Activated CD8-positive, alpha-beta memory T cell treated with anti-CD3 and anti-CD28 coated beads for 4 hours (primary cell): ENCODE measurements around the gene ST6GAL1.
"Not testable (repeated sequence)": the region's sequence is repeated elsewhere in the genome, so short reads cannot be mapped to it uniquely, and the experiment has no call there.

Experiments used
- DNase-seq, 2 donors: peaks; one replicate each; pipeline ENCODE4 v3.0.0-alpha.2; 2020; ENCODE audit warnings: low read depth in 2 of 2

ST6GAL1 gene

DNA sequence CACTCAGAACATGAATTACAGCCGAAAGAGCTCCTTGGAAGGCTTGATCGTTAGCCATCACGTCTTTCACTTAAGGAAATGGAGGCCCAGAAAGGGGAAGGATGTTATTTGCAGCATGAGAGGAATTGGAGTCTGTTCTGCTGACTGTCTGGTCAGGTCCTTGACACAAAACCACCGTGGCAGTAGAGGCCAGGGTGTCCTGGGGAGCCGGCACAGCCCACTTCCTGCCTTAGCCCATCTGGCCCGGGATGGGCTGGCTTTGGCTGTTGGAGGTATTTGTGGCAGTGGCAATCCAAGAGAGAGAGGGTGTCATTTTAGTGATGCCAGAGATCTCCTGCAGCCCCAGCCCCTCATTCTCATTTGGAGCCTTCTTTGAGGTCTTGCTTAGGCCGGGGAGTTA, 37.4 kb downstream of the ST6GAL1 start:
- no peak for DNase-seq

DNA sequence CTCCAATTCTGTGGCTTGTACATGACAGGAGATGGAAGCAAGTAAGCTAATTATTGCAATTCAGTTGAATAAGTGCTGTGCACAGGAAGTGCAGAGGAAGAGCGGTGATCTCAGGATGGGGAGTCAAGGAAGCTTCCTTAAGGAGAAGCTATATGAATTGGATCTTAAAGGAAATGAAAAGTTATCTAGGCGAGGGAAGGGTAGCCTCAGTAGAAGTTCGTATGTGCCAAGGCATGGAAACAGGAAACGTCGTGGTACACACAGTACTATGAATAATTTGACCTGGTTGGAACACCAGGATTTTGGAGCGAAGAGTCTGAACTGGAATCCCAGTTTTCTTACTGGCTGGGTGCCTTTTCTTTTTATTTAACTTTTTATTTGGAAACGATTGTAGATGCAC, 39.3 kb downstream of the ST6GAL1 start:
- no peak for DNase-seq

DNA sequence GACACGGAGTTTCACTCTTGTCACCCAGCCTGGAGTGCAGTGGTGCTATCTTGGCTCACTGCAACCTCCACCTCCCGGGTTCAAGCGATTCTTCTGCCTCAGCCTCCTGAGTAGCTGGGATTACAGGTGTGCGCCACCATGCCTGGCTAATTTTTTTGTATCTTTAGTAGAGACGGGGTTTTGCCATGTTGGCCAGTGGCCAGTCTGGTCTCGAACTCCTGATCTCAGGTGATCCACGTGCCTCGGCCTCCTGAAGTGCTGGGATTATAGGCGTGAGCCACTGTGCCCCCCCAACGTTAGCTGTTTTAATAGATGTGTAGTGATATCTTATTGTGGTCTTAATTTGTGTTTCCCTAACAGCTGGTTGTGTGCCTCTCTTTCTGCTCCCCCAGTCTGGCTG, 40.8 kb downstream of the ST6GAL1 start:
- not testable (repeated sequence) for DNase-seq

DNA sequence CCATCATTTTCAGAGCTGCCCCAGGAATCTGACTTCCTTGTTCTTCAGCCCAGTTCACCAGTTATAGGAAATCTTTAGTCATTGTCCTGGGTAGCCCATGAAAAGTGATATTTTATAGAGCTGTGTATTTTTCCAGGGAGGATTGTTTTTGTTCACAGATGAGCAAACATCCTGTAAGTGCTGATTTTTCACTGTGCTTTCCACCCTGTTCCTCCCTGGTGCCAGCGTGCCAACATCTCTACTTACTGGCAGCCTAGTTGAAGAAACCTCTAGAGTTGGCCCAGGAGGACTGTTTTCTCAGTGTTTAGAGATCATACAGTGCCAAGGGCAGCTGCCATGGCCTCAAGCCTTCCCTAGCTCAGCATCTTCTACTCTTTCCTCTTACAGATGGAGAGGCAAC, 41.3 kb downstream of the ST6GAL1 start:
- DNase-seq: no peak

DNA sequence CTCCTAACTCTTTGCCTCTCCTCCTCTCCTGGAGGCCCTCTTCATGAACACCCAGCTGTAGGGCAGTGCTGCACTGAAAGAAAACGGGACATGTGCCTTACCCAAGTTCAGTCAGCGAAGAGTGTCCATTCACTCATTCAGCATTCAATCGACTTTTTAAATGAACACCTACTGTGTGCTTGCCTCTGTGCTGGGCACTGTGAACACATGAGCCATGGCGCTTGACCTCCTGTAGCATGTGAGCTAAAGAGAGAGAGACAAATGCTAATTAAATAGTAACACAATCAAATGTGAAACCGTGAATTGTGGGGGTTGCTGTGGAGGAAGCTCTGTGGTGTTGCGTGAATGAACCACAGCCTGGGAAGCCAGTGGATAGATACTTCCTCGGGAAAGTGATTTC, 43.4 kb downstream of the ST6GAL1 start:
- no peak for DNase-seq

DNA sequence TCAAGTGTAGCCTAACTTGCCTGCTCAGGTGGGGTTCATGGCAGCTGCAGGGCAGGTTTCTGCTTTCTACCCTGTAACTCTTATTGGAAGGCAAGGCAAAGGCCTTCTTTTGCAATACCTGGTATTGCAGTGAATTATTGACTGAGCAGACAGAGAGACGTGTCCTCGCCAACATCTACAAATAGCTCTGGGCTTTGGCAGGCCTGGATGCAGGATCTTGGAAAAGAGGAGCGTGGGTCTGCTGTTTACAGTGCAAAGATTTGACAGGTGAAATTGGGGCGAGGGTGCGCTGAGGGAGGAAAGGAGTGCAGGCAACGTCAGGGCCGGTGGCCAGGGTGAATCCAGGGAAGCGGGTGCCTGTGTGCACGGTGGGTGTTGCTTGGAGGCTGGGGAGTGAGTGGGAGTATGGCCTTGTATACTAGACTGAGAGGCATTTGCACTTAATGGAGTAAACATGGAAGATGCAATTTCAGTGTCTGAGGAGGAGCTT, 44.5 kb downstream of the ST6GAL1 start:
- no peak for DNase-seq

DNA sequence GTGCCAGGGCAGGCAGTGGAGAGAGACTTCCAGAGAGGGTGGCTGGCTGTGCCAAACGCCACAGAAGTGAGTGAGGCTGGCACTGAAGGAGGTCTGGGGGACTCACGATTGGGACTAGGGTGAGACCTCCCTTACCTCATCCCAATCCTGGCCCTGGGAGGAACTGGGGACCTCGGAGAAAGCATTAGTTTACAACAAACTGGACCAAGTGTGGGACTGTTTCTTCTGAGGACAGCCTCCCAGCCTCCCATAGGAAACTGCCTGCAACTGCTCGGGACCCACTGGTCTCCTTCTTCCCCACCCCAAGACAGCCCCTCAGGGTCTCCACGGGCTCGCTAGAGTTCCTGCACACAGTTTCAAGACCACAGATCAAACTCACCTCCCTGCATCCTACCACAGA, 45.4 kb downstream of the ST6GAL1 start:
- DNase-seq: no peak

DNA sequence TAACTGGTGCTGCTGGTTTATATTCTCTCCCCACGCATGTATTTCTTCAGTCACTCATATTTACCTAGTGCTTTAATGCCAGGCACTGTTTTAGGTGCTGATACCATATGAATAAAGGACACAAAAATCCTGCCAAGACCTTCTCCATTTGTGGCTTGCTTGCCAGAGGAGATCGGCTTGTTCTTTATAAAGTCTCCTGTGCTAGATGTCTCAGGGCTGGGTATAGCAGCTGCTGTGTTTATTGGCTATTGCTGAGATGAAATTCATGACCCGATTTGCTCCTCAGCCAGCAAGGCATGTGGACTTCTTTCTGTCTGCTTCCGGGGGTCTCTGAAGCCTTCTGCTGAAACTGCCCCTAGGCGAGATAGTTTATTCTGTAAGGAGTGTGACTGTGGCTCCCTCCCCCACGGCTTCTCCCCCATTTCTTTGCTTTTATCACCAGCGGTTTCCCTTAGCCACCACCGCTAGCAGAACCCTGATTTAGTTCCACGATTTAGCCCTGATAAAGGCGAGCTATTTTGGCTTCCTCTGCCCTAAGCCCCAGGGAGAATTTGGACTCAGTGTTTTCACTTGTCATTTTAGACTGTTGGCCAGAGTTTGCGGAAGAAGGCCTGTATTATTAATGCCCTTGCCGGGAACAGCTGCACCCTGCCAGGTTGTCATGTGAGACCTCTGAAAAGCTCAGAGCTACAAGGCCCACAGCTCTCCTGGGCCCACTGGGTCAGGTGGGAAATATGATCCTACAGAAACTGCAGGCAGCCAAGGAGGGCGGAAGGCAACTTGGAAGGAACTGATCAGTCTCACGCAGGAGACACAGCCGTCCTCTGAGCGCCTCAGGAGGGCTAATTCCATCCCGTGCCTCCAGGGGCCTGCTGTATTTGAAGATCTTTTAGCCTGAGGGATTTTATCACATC, 46.8 kb downstream of the ST6GAL1 start:
- no peak for DNase-seq

DNA sequence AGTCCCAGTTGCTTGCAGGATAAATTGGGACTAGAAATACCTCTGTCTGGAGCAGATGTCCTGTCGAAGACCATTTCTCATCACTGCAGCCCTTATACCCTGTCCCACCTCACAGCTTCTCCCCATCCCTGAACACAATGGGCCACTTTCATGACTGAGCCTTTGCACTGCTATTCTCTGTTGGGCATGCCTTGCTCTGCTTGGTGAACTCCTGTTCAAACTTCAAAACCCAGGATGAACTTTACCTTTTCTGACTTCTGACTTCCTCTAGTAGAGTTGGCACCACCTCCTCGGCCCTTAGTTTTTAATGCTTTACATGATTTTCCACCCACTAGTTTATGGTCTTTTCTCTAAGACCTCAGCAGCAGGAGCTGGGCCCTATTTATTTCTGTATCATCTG, 48.4 kb downstream of the ST6GAL1 start:
- no peak for DNase-seq

DNA sequence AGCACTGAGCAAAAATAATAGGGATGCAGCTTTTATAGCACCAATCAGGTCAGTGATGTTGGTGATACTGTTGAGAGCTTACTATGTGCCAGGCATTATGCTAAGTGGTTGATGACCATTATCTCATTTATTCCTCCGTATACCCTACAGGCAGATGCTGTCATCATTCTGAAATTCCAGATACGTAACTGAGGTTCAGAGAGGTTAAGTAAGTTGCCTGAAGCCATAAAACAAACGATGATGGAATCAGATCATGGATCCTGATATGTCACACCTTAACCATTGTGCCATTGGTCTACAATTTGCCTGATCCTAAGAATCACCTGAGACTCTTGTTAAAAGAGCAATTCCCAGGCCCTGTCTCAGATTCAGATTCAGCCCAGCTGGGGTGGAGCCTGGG, 49.5 kb downstream of the ST6GAL1 start:
- no peak for DNase-seq

DNA sequence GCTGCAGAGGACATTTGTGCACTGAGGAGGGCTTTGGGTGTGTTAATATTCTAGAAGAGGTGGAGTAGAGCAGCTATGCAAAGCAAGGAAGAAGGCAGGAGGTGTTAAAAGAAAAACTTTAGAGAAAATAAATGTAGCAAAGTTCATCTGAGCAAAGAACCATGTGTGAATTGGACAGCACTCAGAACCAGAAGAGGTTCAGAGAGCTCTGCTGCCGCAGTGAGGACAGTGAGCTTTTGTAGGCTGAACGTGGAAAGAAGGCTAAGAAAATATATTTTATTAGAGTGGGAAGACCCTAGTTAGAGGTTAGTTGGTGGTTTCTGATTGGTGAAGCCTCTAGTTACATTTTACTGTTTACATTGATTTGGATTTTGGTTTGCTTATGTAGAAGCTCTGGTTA, 50.7 kb downstream of the ST6GAL1 start:
- no peak for DNase-seq

DNA sequence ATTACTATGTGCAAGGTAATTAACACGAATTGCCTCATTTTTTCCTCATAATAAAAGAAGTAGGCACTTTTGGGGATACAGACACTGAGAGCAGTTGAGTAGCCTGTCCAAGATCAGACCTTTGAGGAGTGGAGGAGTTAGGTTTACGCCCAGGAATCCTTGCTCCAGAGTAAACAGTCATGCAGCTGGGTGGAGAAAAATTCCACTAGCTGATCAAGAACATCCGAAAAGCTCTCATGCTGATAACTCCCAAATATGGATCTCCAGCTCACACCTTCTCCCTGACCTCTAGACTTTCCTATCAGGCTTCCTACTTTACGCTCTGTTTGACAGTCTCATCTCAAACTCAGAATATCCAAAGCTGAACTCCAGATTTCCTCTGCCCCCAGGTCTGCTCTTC, 53.3 kb downstream of the ST6GAL1 start:
- no peak for DNase-seq

DNA sequence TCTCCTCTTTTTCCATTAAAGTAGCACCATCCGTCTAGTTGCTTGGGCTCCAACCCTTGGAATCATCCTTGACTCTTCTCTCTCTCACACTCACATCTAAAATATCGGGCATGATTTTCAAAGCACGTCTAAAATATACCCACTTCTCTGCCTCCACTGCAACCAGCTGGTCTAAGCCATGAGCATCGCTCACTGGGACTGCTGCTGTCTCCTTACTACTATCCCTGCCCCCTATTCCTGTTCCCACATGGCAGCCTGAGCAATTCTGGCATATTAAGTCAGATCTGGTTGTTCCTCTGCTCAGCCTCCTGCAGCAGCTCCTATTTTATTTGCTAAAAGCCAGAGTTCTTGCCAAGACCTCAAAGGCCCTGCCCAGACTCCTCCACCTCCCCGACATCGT, 53.7 kb downstream of the ST6GAL1 start:
- DNase-seq: no peak

DNA sequence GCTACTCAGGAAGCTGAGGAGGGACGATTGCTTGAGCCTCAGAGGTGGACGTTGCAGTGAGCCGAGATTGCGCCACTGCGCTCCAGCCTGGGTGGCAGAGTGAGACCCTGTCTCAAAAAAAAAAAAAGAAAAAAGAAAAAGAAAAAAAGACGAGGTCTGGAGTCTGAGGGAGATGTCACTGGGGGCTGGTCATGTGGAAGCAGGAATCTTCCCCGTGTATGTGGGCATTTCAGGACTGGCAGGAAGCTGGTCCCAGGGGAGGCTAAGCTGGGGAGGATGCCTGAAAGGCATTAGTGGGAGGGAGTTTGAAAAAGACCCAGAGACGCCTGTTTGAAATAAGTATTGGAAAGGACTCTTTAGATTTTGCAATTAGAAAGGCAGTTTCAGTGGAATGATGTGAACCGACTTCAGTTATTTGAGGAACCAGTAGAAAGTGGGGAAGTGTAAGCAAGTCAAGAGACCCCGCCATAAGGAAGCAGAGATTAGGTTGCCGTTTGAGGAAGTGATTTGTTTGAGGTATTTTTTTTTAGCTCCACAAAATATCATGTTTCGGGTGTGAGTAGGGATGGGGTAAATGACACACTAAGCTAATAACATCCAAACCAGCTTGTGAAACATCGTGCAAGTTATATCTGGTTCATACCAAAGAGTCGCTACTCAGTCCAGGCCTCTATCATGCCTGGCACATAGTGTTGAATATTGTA, 55.5 kb downstream of the ST6GAL1 start:
- DNase-seq: no peak

DNA sequence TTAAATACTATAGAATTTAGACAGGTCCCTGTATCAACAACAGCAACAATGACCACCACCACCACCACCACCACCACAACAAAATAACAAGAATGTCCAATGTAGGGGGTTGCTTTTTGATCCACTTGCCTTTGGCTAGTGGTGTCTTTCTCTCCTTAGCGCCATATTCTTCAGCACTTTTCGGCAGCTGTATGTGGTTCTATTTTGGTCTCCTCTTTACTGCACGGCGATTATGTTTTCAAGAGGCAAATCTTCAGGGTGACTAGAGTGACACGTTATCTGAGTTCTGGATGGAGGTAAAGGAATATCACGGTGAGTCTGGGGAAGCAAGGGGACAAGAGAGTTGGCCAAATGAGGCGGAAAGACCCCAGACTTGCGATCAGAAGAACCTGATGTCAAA, 56.1 kb downstream of the ST6GAL1 start:
- DNase-seq: no peak

DNA sequence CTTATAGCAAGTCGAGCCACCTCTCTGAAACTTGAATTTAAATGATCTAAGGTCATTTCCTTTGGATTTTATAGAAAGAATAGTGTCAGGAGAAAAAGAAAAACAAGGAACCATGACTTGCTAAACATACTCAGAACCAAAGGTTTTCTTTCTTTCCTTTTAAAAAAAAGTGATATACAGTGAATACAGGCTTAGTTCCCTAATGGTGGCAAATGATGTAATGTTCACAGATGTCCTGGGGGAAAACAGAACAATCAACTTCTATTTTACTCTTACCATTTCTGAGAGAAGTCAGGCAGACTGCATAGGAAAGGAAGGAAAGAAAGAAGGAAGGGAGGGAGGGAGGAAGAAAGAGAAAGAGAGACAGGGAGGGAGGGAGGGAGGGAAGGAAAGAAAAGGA, 56.5 kb downstream of the ST6GAL1 start:
- no peak for DNase-seq

DNA sequence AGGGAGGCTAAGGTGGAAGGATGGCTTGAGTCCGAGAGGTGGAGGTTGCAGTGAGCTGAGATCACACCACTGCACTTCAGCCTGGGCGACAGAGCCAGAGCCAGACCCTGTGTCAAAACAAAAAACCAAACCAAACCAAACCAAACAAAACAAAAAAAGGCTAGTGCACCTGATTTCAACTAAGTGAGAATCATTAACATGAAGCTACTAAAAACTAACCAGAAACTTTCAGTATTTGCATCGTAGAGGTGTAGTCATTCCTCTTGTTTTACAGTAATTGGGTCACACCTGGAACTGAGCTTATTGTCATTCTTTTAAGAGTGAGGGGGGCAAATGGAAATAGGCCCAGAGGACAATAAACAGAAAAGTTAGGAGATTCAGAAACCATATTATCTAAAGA, 58.5 kb downstream of the ST6GAL1 start:
- no peak for DNase-seq

DNA sequence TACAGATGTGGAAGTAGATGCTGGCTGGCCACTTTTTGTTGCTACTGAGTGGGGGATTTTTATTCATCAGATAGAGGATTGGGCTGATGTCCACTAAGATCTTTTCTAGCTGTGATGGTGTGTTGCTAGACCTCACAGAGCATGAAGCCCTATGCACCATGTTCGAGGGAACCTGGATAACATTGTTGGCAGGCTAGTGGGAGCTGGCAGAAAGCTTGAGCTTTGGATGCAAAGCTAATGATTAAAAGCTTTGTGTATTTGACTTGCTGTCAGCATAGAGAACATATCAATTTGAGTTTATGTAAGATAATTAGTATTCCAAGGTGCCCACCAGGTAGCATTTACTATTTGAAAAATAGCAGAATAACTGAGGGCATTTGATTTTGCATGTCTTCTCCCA, 59.1 kb downstream of the ST6GAL1 start:
- DNase-seq: no peak

DNA sequence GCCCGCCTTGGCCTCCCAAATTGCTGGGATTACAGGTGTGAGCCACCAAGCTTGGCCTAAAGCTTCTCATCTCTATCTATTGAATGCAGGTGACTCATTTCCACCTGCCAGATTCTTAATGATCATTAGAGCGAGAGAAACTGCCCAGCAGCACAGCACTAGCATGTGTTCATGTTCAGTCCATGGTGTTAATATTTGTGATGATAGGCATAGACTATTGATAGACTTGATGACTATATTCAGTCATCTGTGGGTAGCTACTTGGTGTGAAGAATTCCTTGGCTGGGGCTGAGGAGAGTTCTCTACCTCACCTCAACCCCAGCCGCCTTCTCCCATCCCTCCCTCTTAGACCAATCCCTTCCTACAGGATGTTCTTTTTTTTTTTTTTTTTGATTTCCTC, 60.0 kb downstream of the ST6GAL1 start:
- DNase-seq: no peak

DNA sequence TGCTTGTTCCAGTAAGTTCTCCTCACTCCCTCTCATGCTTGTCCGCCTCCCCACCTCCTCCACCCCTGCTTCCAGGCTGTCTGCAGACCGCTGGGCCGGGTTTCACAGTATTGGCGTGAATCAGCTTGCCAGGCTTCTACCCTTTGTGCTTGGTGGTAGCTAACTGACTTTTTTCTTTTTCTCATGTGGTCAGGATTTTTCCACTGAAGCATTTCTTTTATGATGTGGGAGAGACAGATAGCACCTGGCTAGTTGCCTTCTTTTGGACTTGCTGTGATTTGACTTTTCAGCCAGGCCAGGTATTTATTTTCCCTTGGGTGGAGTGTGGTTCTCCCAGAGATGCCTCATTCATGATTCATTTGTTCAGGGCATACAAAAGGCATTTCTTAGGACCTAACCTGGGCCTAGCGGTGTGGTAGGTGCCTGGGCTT, 60.6 kb downstream of the ST6GAL1 start:
- no peak for DNase-seq

DNA sequence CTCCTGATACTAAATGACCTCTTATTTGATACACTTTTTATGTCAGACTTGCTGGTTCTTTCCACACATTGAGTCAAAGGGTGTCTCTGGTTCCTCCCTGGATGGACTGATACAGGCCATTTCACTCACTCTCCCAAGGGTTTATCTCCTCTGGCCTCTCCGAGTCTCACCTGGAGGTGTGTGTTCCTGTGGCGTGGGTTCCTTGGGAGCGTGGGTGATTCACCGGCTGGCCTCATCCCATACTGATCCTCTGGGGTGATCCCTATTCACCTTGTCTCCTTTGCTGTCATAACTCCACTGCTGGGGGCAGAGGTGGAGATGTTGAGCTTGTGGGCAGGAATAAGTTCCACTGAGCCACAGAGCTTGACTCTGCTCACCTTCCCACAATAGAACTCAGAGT, 61.1 kb downstream of the ST6GAL1 start:
- no peak for DNase-seq

DNA sequence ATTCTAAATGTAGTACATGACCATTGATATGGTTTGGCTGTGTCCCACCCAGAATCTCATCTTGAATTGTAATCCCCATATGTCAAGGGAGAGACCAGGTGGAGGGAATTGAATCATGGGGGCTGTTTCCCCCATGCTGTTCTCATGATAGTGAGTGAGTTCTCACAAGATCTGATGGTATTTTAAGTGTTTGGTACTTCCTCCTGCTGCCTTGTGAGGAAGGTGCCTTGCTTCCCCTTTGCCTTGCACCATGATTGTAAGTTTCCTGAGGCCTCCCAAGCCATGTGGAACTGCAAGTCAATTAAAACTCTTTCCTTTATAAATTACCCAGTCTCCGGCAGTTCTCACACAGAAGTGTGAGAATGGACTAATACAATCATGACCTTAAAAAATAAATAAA, 61.8 kb downstream of the ST6GAL1 start:
- DNase-seq: not testable (repeated sequence)

DNA sequence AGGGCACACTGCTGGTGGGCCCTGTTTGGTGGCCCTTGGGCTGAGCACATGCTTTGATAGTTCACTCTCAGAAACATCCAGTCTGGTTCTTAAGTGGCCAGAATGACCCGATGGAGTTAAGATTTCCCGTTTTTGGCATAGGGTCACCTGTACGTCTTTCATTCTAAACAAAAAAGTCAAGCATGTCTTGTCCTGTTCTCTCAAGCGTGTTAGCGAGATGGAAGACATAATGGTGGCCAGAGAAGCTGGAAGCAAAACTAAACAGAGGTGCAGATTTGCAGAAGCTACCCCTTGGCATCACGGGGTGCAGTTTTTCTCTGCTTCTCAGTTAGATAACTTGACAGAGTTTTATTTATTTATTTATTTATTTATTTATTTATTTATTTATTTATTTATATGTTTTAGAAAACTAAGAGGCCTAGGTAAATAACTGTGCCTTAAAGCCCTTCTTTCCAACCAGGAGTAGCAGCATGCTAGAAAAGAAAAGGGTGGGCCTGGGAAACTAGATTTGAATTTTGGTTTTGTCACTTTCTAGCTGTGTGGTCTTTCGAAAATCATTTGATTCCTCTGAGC, 63.0 kb downstream of the ST6GAL1 start:
- no peak for DNase-seq
